GM21447 (cell line): ENCODE measurements around the gene SIRT3.

Source experiments
- ATAC-seq: cut with Tn5 transposase; IDR thresholded peaks from one replicate; pipeline ENCODE4 v1.9.1; 2021; ENCODE audit not compliant: unreplicated experiment

Gene SIRT3

DNA sequence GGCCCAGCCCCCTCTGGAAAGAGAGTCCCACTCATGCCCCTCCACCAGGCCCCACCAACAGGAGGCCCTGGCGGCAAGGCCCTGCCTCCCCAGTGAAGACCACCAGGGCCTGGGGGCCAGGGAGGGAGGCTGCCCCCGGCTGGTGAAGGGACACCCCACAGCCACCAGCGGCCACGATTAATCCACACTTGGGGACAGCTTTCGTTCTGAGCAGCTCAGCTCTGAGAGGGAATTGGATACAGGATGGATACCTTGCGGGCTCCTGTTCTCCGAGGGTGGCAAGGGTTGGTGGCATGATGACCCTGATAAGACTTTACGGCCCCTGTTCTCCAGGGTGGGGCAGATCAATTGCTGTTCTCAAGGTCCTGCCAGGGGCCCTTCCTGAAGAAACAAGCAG, 35.2 kb upstream of the SIRT3 start:
- ATAC-seq, result no peak

DNA sequence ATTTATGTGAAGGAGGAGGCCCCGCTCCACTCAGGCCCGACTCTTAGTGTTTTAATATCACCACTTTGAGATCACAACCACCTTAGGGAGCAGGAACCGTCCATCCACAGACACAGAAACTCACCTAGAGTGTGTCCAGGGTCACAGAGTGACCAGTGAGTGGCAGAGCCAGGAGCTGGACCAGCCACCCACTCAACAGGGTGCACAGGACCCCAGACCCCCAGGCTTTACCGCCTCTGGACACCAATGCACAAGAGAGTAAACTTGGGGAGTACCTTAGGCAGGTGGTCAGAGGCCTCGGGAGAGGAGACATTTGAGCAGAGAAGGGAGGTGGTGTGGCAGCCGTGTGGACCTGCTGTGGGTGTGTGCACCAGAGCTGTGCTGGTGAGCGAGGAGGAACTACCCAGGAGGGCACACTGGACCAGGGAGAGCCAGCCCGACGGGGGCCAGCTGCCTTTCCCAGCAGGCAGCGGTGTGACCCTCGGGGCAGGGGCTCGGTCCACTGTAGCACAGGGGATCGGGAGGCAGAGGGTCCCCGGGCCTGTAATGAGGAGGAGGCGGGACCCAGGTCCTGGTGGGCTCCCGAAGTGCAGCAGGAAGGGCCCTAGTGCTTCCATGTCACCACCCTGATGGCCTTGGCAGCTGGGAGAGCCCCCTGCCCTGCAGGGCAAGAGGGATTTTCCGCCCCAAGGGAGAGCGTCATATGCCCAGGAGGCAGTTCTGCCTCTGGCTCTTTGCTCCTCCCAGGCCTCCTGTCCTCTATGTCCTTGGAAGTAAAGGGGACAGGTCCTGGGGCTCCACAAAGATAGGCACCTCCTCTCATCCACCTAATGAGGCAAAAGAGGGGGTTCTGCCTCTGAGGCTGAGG, 34.5 kb upstream of the SIRT3 start:
- no peak for ATAC-seq

DNA sequence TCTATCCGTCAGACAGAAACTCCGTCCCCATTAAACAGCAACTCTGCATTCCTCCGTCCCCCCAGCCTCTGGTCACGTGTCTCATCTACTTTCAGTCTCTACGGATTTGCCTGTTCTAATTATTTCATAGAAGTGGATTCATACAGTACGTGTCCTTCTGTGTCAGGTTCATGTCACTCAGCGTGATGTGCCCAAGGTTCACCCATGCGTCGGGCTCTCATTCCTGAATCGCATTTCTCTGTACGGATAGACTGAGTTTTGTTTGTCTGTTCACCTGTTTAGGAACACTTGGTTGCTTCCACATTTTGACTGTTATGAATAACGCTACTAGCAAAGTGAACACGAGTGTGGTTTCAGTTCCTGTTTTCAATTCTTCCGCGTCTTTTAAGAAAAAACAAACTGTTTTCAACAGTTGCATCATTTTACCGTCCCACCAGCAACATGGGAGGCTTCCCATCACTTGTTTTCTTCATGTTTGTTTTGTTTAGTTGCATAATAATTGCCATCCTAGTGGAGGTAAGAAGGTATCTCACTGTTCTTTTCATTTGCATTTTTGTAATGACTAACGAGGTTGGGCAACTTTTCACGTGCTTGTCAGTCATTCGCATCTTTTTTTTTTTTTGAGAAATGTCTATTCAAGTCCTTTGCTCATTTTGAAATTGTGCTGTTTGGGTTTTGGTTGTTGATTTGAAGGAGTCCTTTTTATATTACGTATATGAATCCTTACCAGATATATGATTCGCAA, 33.2 kb upstream of the SIRT3 start:
- ATAC-seq, result peak; percentile 66

DNA sequence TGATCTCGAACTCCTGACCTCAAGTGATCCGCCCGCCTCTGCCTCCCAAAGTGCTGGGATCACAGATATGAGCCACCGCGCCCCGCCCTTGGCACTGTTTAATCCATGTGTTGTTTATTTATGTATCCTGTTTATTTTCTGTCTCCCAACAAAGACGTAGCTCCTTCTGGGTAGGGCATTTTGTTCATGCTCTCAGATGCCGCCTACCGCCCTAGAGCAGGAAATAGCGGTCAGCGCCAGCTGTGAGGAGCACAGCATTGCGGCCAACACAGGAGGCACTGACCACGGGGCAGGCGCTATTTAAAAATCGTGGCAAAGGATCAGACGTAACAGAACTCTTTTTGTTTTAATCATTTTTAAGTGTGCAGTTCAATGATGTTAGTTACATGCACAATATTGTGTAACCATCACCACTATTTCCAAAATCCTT, 32.6 kb upstream of the SIRT3 start:
- ATAC-seq, result peak; percentile 44

DNA sequence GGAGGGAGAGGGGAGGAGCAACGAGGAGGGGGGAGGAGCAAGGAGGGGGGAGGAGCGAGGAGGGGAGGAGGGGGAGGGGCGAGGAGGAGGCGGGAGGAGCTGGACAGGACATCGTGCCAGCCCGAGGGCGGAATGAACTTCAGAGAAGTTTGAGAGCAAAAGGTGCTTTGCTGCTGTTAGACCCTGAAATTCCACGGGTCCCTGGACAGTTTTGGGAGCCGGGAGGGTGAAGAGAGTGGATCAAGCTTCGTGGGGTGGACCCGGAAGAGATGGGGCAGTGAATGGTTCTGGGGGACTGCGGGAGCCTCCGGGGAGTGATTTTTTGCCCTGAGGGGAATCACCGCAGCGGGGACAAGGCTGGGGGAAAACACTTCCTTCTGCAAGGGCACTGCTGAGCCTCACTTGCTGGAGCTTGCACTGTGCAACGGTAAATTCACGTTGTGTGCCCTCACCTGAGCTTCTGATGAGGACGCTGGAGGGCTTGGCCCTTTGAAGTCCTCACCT, 31.4 kb upstream of the SIRT3 start:
- ATAC-seq, result no peak

DNA sequence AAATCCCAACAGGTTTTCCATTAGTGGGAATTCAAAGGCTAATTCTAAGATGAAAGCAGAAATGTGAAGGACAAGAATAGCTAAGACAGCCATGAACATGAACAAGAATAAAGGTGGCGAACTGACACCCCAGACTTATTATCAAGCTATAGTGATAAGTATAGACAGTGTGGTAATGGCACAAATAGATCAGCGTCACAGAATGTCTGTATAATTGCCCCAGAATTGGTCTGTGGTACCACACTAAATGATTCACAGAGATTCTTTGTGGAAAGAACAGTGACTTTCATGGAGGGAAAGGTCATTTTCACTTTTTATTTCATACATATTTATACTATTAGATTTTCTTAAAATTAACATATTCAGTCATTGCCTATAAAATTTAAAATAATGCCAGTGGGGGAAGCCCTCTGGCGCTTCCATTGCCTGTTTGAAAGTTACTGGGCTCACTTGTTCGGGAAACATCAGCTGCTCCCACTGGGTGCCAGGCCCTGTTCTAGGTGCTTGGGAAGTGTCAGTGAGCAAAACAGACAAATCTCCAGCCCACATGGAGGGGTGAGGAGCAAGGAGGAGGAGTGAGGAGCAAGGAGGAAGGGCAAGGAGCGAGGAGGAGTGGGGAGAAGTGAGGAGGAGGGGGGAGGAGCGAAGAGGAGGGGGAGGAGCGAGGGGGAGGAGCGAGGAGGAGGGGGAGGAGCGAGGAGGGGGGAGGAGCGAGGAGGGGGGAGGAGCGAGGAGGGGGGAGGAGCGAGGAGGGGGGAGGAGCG, 30.7 kb upstream of the SIRT3 start:
- ATAC-seq, result no peak

DNA sequence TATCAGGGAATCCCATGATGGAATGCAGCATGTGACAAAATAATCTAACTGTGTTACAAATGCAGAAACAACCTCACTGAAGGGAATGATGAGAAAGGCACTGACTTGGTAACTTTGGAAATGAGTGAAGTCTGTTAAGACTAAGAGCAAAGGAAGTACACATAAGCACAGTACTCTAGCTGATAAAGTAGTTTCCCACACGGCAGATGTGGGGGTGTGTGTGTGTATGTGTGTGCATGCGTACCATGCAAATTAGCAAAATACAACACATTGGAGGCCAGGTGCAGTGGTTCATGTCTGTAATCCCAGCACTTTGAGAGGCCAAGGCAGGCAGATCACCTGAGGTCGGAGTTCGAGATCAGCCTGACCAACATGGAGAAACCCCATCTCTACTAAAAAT, 25.5 kb upstream of the SIRT3 start:
- no peak for ATAC-seq

DNA sequence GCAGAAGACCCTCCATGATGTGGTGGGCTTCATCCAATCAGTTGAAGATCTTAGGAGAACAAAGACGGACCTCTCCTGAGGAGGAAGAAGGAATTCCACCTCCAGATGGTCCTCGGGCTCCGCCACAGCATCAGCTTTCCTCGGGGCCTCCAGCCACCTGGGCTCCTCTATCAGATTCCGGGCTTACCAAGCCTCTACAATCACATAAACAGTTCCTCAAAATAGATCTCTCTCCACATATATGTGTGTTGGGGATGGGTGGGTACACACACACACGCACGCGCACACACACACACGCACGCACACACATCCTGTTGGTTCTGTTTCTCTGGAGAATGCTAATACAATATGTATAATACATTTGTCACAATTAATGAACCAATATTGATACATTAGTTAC, 23.3 kb upstream of the SIRT3 start:
- ATAC-seq, result no peak

DNA sequence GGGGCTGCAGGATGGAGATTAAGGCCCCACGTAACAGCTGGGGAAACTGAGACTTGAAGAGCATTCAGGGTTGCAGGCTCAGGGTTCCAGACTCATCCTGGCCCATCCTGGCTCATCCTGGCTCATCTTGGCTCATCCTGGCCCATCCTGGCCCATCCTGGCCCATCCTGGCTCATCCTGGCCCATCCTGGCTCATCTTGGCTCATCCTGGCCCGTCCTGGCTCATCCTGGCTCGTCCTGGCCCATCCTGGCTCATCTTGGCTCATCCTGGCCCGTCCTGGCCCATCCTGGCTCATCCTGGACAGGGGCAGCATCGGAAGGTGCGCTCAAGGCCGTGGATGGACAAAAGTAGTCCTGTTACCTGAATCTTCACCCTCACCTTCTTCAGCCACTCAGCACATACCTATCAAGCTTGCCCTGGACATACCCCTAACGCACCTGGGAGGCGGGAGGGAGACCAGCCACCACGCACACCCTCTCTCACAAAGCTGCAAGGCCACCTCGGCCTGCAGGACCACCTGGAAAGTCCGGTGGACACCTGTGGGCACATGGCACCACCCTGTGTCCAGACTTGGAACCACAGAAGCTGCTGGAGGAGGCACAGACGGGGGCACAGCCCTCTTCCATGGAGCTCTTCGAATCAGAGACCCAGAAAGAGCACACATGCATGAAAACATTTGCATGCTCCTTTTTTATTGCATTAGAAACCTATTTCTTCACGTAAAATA, 21.8 kb upstream of the SIRT3 start:
- no peak for ATAC-seq

DNA sequence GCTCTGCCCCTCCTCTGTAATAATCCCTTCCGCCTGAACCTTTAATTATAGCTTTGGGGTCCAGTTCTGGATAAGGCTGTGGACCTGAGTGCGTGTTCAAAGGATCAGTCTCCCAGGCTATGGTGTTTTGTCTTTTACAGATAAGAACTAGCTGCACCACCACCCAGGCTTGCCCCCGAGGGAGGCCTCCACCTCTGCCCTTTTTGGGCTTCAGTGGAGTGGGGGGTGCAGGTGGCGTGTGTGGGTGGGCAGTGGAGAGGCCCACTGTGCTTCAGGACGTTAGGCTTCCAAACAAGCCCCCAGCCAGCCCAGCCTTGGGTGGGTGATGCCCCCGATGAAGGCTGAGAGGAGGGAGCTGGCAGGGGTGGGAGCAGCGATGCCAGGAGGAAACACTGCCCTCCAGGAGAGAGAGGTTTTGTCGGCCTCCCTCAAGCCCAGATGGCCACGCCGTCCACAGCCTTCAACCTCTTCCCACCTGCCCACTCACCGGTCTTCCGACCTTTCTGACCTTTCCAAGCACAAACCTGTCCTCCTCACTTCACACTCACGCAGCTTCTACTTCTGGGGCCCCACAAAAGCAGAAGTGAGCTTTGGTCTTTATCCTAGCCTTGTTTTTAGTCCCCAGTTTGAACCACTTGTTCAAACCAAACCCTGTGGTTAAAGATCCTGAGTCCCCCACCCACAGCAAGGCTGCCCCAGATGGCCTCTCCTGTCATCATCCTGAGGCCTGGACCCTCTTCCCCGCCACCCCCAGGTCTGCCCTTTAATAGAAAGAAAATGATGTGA, 21.0 kb upstream of the SIRT3 start:
- ATAC-seq, result no peak

DNA sequence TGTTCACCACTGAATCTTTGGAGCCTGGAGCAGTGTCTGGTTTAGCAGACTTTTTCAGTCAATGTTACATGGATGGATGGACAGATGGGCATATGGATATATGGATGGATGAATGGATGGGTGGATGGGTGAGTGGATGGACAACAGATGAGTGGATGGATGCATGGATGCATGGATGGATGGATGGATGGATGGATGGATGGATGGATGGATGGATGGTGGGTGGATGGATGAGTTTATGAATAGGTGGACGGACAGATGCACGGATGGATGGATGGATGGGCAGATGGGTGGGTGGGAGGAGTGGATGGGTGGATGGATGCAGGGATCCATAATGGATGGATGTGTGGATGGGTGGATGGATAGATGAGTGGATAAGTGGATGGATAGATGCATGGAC, 19.7 kb upstream of the SIRT3 start:
- no peak for ATAC-seq

DNA sequence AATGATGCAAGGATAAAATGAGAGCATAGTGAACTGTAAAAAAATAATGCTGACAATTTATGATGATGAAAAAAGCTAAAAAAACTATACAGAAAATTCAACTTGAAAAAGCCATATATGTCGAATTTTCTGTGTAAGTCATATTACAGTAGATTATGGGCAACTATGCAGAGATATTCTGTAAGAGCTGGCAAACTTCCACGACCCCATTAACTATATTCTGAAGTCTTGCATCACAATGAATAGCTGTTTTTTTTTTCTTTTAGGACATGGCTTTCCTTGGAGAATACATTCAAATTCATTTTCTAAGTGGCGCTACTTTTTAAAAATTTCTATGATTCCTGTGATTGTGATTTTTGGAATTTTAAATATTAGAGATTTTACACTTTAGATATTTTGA, 19.0 kb upstream of the SIRT3 start:
- ATAC-seq, result no peak

DNA sequence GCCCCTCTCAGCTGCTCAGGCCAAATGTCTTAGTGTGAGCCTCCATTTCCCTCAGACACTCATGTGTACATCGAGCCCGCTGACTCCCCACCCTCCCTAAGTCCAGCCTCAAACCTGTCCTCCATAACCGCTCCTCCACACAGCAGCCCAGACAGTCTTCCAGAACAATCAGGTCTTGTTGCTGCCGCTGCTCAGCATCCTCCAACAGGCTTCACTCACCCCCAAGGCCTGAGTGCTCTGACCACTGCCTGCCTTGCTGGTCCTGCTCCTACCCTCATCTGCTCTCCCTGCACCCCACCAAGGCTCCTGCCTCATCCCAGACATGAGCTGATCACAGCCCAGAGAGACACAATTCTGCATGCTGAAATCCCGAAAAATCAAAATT, 17.7 kb upstream of the SIRT3 start:
- no peak for ATAC-seq

DNA sequence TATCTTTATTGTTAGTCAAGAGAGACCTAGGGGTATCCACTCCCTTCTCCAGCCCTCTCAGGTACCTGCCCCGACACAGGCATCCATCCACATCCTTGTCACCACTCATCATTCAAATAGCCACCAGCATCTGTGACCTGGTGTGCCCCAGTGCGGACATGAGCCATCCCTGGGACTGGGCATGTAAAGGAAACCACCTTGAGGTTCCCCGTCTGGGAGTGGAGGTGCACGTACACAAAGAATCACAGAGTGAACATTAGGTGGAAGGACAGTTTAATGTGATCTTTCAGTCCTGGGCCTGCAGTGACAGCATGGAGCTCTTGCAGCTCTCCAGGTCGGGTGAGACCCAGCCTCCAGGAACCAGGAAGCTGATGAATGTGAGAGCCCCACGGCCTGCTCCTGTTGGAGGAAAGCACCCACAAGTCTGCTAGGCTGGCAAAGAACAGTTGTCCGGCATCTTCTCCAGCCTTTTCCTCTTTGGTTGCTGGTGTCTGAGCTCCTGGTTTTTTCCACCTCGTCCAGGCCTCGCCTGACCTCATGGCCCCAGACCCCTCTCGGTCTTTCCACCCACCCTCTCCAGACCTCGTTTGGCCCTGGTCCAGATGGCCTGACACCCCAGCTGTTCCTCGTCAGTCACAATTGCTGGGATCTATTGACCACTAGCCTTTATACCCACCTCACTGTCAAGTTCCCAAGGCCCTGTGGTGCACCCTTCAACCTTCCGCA, 17.2 kb upstream of the SIRT3 start:
- ATAC-seq, result no peak

DNA sequence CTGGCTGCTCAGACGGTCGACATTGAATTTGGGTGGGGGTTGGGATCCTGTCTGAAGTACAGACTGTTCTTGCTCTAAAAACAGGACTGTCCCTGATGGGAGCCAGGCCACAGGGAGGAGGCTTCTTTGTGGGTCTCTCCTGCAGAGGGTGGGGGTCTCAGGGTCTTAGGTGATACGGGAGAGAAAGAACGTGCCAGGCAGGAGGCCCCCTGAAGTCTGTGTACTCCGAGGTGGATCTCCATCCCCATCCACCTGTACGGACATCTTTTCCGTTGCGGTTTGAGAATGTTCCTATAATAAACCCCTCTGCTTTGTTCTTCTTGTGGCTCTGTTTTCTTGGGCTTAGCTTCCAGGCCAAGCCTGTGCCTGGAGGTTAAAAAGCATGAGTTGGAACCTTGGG, 16.5 kb upstream of the SIRT3 start:
- ATAC-seq, result no peak

DNA sequence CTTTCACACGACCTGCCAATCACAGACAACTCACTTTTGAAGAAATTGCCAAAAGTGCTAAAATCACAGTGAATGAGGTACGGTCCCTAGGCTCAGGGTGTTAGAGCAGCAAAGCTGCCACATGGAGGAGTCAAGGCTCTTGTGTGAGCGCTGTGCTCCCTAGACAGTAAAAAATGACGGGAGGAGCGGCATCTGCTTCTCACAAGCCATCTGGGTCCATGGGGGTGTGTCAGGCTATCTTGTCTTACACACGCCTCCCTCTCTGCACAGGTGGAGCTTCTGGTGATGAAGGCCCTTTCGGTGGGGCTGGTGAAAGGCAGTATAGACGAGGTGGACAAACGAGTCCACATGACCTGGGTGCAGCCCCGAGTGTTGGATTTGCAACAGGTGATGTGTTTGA, 15.4 kb upstream of the SIRT3 start:
- no peak for ATAC-seq

DNA sequence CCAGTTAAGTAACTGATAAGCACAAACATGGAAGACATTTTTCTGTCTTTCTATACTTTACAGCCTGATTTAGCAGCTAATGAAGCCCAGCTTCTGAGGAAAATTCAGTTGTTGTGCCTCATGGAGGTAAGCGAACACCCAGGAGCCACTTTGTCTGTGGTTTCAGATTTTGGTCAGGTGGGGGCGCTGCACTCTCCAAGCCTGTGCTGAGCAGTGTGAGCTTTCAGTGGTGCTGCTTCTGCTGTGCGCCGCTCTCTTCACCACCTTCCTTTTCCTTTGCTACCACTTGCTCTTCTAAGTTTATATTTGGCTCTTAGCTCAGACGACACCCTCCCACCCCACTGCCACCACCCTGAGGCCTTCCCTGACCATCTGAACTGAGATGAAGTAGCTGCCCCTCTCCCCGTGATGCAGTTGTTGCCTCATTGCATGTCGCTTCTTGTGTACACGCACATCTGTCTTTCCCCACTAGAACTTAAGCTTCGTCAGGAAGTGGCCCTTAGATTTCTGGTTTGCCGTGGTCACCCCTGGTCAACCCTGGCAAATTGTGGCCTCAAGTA, 14.7 kb upstream of the SIRT3 start:
- ATAC-seq, result no peak

DNA sequence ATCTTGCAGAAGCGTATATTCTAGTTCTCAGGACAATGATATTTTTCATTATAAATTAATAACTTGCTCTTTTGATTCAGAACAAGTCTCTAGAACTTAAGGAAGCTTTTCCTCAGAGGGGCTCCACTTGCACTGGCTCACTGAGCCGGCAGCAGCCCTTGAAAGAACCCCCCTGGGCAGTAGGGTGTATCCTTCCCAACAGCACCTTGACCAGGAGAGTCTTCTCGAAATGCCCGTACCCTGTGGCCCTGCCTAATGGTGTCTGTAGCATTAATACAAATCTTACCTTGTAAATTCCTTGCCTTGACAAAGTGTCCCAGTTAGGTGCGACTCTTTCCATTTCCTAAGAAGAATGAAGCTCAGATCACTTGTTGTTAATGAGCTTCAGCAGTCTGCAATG, 14.1 kb upstream of the SIRT3 start:
- ATAC-seq, result no peak

DNA sequence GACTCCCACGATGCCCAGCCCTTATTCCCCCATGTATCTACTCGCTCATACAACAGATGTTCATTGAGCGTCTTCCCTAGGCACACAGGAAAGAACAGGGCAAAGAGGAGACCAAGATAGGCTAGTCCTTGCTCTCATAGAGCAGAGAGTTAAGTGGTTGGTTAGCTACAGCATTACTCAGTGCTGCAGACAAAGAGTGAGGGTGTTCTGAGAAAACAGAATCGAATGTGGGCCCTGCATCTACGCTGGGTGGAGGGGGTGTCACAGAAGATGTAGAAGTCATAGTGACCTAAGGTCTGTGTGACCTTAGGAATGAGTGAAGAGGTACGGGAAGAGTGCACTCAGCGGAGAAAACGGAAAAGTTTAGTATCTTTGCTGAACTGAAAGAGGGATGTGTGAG, 12.9 kb upstream of the SIRT3 start:
- ATAC-seq, result no peak
